Panc1 (cell line): ENCODE data around the gene FSIP1.

Source experiments
- POLR2AphosphoS5 ChIP-seq: IDR thresholded peaks from 2 replicates; pipeline ENCODE4 v1.6.1; 2012; ENCODE audit warnings: mild to moderate bottlenecking, low read depth, low read length, moderate library complexity
- REST ChIP-seq, 2 experiments: IDR thresholded peaks; 2 replicates each; pipeline ENCODE4 v1.6.1; 2011 to 2012; ENCODE audit warnings: low read depth in 2 of 2, control low read depth in 1 of 2, low read length in 1 of 2, mild to moderate bottlenecking in 1 of 2, moderate library complexity in 1 of 2; ENCODE audit not compliant: insufficient read depth in 1 of 2
- TF ChIP-seq, protein P1 (sequence below): fragments of 450-650 bp; IDR thresholded peaks from 2 replicates; pipeline ENCODE4 v1.5.1; 2017; ENCODE audit warnings: mild to moderate bottlenecking

- TF ChIP-seq, protein P1, sequence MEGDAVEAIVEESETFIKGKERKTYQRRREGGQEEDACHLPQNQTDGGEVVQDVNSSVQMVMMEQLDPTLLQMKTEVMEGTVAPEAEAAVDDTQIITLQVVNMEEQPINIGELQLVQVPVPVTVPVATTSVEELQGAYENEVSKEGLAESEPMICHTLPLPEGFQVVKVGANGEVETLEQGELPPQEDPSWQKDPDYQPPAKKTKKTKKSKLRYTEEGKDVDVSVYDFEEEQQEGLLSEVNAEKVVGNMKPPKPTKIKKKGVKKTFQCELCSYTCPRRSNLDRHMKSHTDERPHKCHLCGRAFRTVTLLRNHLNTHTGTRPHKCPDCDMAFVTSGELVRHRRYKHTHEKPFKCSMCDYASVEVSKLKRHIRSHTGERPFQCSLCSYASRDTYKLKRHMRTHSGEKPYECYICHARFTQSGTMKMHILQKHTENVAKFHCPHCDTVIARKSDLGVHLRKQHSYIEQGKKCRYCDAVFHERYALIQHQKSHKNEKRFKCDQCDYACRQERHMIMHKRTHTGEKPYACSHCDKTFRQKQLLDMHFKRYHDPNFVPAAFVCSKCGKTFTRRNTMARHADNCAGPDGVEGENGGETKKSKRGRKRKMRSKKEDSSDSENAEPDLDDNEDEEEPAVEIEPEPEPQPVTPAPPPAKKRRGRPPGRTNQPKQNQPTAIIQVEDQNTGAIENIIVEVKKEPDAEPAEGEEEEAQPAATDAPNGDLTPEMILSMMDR, result no peak
- TF ChIP-seq POLR2AphosphoS5 (no peak), REST (IDR thresholded peaks at IDR 0.05; ENCODE audit: insufficient read depth in 1 of 2, low read depth in 2 of 2, low read length in 1 of 2) (no peak)
Observed at GRCh38 chr15:39798382-39798781, 15.7 kb upstream of the FSIP1 start.
